Mesenchymal stem cell (in vitro differentiated cells and primary cell): ENCODE measurements around the gene MAPK8IP2.
"Not testable (repeated sequence)": the region's sequence is repeated elsewhere in the genome, so short reads cannot be mapped to it uniquely, and the experiment has no call there.

Experiments used
- DNase-seq: peaks from one replicate; pipeline ENCODE4 v3.0.0-alpha.2; 2013
- H2AFZ ChIP-seq: one replicate; pipeline ENCODE4 v1.6.1; 2013; ENCODE audit warnings: low read depth, mild to moderate bottlenecking, control low read depth, inconsistent platforms, low read length, moderate library complexity
- H2AK5ac ChIP-seq: 2 replicates; pipeline ENCODE4 v1.6.1; 2013; ENCODE audit warnings: low read length, moderate library complexity, mild to moderate bottlenecking, inconsistent platforms; ENCODE audit not compliant: severe bottlenecking
- H2BK120ac ChIP-seq: one replicate; pipeline ENCODE4 v1.6.1; 2013; ENCODE audit warnings: low read depth, mild to moderate bottlenecking, inconsistent platforms, low read length, moderate library complexity
- H2BK12ac ChIP-seq, 2 experiments: one replicate each; pipeline ENCODE4 v1.6.1; 2013; ENCODE audit warnings: inconsistent platforms in 2 of 2, low read length in 2 of 2, mild to moderate bottlenecking in 2 of 2, moderate library complexity in 2 of 2, control low read depth in 1 of 2
- H2BK15ac ChIP-seq: one replicate; pipeline ENCODE4 v1.6.1; 2013; ENCODE audit warnings: mild to moderate bottlenecking, low read depth, inconsistent platforms; ENCODE audit not compliant: poor library complexity, severe bottlenecking
- H2BK5ac ChIP-seq: 2 replicates; pipeline ENCODE4 v1.6.1; 2013; ENCODE audit warnings: low read depth, mild to moderate bottlenecking, low read length, control low read depth, inconsistent platforms; ENCODE audit not compliant: poor library complexity, severe bottlenecking
- H3K14ac ChIP-seq, 2 experiments: one replicate each; pipeline ENCODE4 v1.6.1; 2013; ENCODE audit warnings: inconsistent platforms in 2 of 2, low read length in 2 of 2, control low read depth in 1 of 2, mild to moderate bottlenecking in 1 of 2, moderate library complexity in 1 of 2
- H3K18ac ChIP-seq, 2 experiments: one replicate each; pipeline ENCODE4 v1.6.1; 2013; ENCODE audit warnings: inconsistent platforms in 2 of 2, low read length in 2 of 2, control low read depth in 1 of 2, low read depth in 1 of 2, mild to moderate bottlenecking in 1 of 2
- H3K23ac ChIP-seq, 2 experiments: one replicate each; pipeline ENCODE4 v1.6.1; 2013; ENCODE audit warnings: inconsistent platforms in 2 of 2, low read length in 2 of 2, mild to moderate bottlenecking in 2 of 2, moderate library complexity in 2 of 2, control low read depth in 1 of 2
- H3K27ac ChIP-seq: 2 replicates; pipeline ENCODE4 v1.5.1; 2013; ENCODE audit warnings: mild to moderate bottlenecking, moderate library complexity, low read length, control low read depth, inconsistent platforms; ENCODE audit not compliant: poor library complexity, severe bottlenecking
- H3K27me3 ChIP-seq, 2 experiments: 2 replicates each; pipeline versions ENCODE4 v1.6.1 to v1.7.0; 2013; ENCODE audit warnings: low read length in 2 of 2, mild to moderate bottlenecking in 2 of 2, moderate library complexity in 2 of 2, control low read depth in 1 of 2, inconsistent platforms in 1 of 2; ENCODE audit not compliant: control insufficient read depth in 1 of 2, insufficient read depth in 1 of 2
- H3K36me3 ChIP-seq, 2 experiments: 2 replicates each; pipeline versions ENCODE4 v1.6.1 to v1.7.0; 2013; ENCODE audit warnings: low read length in 2 of 2, control low read depth in 1 of 2, inconsistent platforms in 1 of 2, low read depth in 1 of 2, mild to moderate bottlenecking in 1 of 2; ENCODE audit not compliant: insufficient read depth in 2 of 2, control insufficient read depth in 1 of 2
- H3K4ac ChIP-seq, 2 experiments: one replicate each; pipeline ENCODE4 v1.6.1; 2013; ENCODE audit warnings: inconsistent platforms in 2 of 2, low read length in 2 of 2, mild to moderate bottlenecking in 2 of 2, moderate library complexity in 2 of 2, control low read depth in 1 of 2, low read depth in 1 of 2
- H3K4me1 ChIP-seq: 2 replicates; pipeline ENCODE4 v1.6.1; 2013; ENCODE audit warnings: low read depth, low read length, control low read depth; ENCODE audit not compliant: control insufficient read depth, insufficient read depth
- H3K4me2 ChIP-seq: 2 replicates; pipeline ENCODE4 v1.6.1; 2013; ENCODE audit warnings: low read length, mild to moderate bottlenecking, inconsistent platforms; ENCODE audit not compliant: poor library complexity, severe bottlenecking
- H3K4me3 ChIP-seq, 2 experiments: 2 replicates each; pipeline versions ENCODE4 v1.5.1 to v1.7.0; 2013; ENCODE audit warnings: low read length in 2 of 2, mild to moderate bottlenecking in 2 of 2, control low read depth in 1 of 2, low read depth in 1 of 2; ENCODE audit not compliant: insufficient read depth in 1 of 2
- H3K79me1 ChIP-seq: replicated peaks from 2 replicates; pipeline ENCODE4 v1.6.1; 2013; ENCODE audit warnings: mild to moderate bottlenecking, control low read depth, low read length, inconsistent platforms; ENCODE audit not compliant: poor library complexity, severe bottlenecking
- H3K9ac ChIP-seq: 2 replicates; pipeline ENCODE4 v1.7.0; 2013; ENCODE audit warnings: mild to moderate bottlenecking, low read length, moderate library complexity
- H3K9me3 ChIP-seq: 2 replicates; pipeline ENCODE4 v1.7.0; 2013; ENCODE audit warnings: mild to moderate bottlenecking, low read length; ENCODE audit not compliant: control insufficient read depth
- H4K8ac ChIP-seq: one replicate; pipeline ENCODE4 v1.6.1; 2013; ENCODE audit warnings: inconsistent platforms, mild to moderate bottlenecking, low read length, moderate library complexity
- H4K91ac ChIP-seq: one replicate; pipeline ENCODE4 v1.6.1; 2013; ENCODE audit warnings: mild to moderate bottlenecking, low read length, inconsistent platforms
- WGBS: methylation state at CpG from one replicate; pipeline ENCODE4 v1.1.7; 2013; ENCODE audit warnings: mixed read lengths; 5-methylcytosine and 5-hydroxymethylcytosine counted together

MAPK8IP2 gene

DNA sequence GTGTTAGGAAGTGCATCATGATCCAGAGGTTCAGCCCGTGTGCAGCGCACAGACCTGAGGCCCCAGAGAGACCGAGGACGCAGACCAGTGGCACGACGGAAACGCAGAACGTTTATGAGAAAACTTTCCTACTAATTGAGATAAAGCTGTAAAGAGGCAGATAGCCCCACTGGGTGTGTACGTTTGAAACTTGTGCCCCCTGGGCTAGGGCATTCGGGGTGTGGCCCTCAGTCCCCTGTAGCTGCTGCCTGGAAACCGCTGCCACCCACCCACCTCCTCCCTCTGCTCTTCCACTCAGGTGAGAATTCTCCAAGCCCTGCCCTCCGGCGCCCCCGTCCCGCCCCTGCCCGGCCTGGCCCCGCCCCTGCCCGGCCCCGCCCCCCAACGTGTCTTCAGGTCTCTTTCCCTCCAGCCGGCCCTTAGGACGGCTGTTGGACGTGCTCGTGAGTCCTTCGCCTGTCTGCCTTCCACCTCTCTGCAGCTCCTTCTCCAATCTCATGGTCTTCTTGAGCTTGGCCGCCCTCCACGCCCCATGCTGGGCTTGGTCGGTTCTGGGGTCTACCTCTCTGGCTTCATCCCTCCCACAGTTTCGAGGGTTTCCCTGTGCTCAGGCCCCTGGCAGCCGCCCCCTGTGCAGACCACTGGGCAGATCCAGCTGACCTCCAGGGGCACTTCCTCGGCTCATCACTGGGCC is 12.1 kb downstream of the MAPK8IP2 start:
- no peak overlapping the region for H3K9ac ChIP-seq
- H2AFZ ChIP-seq, result no peak overlapping the region
- H3K18ac ChIP-seq, result peak overlapping the region in 1 of 2 experiments; percentile 8
- no peak overlapping the region for H3K14ac ChIP-seq
- H3K79me1 ChIP-seq, result no peaks in the 10 kb centered on the region
- peak overlapping the region; percentile 15 for H4K91ac ChIP-seq
- no peak overlapping the region for H3K4ac ChIP-seq
- H3K23ac ChIP-seq, result no peak overlapping the region
- H3K27me3 ChIP-seq, result peaks cover 28 to 54% of the 10 kb centered on the region in 2 experiments
- no peak overlapping the region for H2BK12ac ChIP-seq
- H3K4me2 ChIP-seq, result no peak overlapping the region
- no peak for DNase-seq
- H3K4me1 ChIP-seq, result no peaks in the 10 kb centered on the region
- no peaks in the 10 kb centered on the region for H3K9me3 ChIP-seq
- no peak overlapping the region for H3K27ac ChIP-seq
- no peak overlapping the region for H2AK5ac ChIP-seq
- no peak overlapping the region for H2BK5ac ChIP-seq
- no peak overlapping the region for H2BK120ac ChIP-seq
- H2BK15ac ChIP-seq, result no peak overlapping the region
- H3K36me3 ChIP-seq, result peaks cover 0 to 5% of the 10 kb centered on the region in 2 experiments
- no peak overlapping the region for H4K8ac ChIP-seq
- H3K4me3 ChIP-seq, result no peak overlapping the region
- 46% methylated on average over 31 of the region's 31 CpGs for WGBS

DNA sequence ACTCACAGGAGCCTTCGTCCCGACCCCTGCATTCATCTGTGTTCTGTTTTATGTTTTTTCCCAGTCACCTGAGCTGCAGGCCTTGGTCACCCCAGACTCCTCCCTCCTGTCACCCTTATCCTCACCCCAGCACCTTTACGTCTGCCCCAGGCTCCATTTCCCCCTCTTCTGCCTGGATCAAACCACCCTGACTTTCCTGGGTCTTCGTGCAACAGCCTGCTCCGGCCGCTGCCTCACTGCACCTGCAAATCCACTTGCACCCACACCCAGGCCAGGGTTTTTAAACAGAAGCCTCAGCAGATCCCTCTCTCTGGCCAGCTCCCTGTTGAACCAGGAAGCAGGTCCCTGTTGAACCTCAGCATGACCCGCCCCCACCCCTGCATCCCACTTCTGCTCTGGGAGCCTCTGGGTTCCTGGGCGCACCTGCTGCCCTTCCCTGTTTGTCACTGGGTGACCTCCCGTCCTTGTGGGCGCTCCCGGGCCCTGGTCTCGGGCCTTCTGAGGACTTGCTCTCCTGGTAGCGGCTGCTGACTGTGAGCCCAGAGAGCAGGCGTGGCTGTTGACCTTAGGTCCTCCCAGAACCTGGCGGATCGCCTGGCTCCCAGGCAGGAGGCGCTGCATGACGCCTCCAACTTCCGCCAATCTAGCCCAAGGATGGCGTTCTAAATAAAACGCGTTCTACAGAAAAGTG is 12.8 kb downstream of the MAPK8IP2 start:
- Histone ChIP-seq H3K4me3 (peak overlapping the region in 1 of 2 experiments; percentile 37), H2BK15ac (no peak overlapping the region), H3K14ac (no peak overlapping the region), H3K9me3 (no peaks in the 10 kb centered on the region), H3K23ac (no peak overlapping the region), H2AK5ac (no peak overlapping the region), H3K36me3 (peaks cover 0 to 5% of the 10 kb centered on the region in 2 experiments), H2BK12ac (no peak overlapping the region), H3K4ac (no peak overlapping the region), H3K9ac (no peak overlapping the region), H2AFZ (no peak overlapping the region), H2BK120ac (no peak overlapping the region), H3K4me1 (no peaks in the 10 kb centered on the region), H4K91ac (no peak overlapping the region), H3K18ac (no peak overlapping the region), H3K27me3 (peaks cover 25 to 50% of the 10 kb centered on the region in 2 experiments), H3K79me1 (no peaks in the 10 kb centered on the region), H3K27ac (no peak overlapping the region), H3K4me2 (no peak overlapping the region), H2BK5ac (no peak overlapping the region), H4K8ac (no peak overlapping the region)
- no peak for DNase-seq
- 74% methylated on average over 22 of the region's 22 CpGs for WGBS

DNA sequence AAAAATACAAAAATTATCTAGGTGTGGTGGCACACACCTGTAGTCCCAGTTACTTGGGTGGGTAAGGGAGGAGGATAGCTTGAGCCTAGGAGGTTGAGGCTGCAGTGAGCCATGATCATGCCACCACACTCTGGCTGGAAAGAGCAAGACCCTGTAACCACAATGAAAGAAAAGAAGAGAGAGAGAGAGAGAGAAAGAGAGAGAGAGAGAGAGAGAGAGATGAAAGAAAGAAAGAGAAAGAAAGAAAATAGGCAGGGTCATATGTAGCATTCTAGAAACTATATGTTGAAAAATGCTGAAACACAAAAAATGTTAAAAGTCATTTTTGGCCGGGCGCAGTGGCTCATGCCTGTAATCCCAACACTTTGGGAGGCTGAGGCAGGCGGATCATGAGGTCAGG is 13.7 kb downstream of the MAPK8IP2 start:
- not testable (repeated sequence) for DNase-seq, H3K4ac ChIP-seq, H3K9ac ChIP-seq, H2BK120ac ChIP-seq, H3K9me3 ChIP-seq, H4K91ac ChIP-seq, H2BK5ac ChIP-seq, H2AFZ ChIP-seq, H3K27ac ChIP-seq, H3K14ac ChIP-seq, H3K4me3 ChIP-seq, H2AK5ac ChIP-seq, H3K79me1 ChIP-seq, H2BK12ac ChIP-seq, H3K23ac ChIP-seq, H2BK15ac ChIP-seq, H4K8ac ChIP-seq, H3K4me1 ChIP-seq, H3K4me2 ChIP-seq, H3K36me3 ChIP-seq, H3K18ac ChIP-seq
- WGBS, result 100% methylated on average over 2 of the region's 3 CpGs
- peaks cover 27 to 44% of the 10 kb centered on the region in 2 experiments for H3K27me3 ChIP-seq

DNA sequence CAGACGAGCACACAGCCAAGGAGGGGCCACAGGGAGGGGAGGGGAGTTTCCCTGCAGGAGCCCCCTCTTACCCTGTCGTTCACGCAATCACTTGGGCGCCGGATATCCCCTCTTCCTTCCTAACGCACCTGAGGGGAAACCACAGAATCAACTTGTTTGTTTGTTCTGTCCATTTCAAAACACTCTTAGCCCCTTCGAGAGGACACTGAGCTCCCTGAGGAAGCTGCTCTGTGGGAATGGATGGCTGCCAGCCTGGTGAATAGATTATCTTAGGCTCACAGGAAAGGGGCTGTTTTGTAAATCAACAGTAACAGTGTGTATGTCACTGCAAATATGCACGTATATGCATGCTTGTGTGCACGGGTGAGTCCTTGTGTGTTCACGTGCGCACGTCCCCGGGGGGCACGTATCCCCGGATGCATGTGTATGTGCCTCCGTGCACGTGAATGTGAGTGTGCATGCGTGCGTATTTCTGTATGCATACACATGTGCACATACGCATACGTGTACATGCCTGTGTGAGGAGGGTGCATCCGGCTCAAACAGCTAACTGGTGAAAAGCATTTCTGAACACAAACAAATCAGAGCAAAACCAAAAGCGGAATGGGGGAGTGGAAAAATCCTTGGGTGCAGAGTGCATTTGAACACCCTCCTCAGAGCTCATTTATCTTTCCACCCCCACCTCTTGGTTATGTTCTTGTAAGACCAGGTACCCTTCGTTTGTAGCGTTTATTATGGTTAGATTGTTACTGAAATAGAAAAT is 20.2 kb downstream of the MAPK8IP2 start:
- peak; percentile 83 for DNase-seq
- Histone ChIP-seq H2BK5ac (no peak overlapping the region), H2BK120ac (no peak overlapping the region), H4K91ac (no peak overlapping the region), H4K8ac (peak overlapping the region; percentile 27), H3K4me2 (peak overlapping the region; percentile 30), H3K23ac (no peak overlapping the region), H2AK5ac (no peak overlapping the region), H3K18ac (no peak overlapping the region), H3K79me1 (no peaks in the 10 kb centered on the region), H3K4me3 (peak overlapping the region in 1 of 2 experiments; percentile 62), H3K4me1 (peaks cover 3% of the 10 kb centered on the region), H3K27me3 (peaks cover 18 to 32% of the 10 kb centered on the region in 2 experiments), H2BK12ac (no peak overlapping the region), H3K36me3 (peaks cover 0 to 16% of the 10 kb centered on the region in 2 experiments), H3K14ac (peak overlapping the region in 1 of 2 experiments; percentile 74), H3K9ac (no peak overlapping the region), H3K9me3 (no peaks in the 10 kb centered on the region), H2BK15ac (no peak overlapping the region), H3K27ac (no peak overlapping the region), H3K4ac (no peak overlapping the region), H2AFZ (no peak overlapping the region)
- 59% methylated on average over 23 of the region's 25 CpGs for whole genome bisulfite sequencing
